GM18520 (cell line): ENCODE results near the gene CAPS.
"Not testable (repeated sequence)": the region's sequence is repeated elsewhere in the genome, so short reads cannot be mapped to it uniquely, and the experiment has no call there.

Source experiments
- ATAC-seq: cut with Tn5 transposase; IDR thresholded peaks from one replicate; pipeline ENCODE4 v1.9.1; 2021; ENCODE audit not compliant: unreplicated experiment

CAPS gene

DNA sequence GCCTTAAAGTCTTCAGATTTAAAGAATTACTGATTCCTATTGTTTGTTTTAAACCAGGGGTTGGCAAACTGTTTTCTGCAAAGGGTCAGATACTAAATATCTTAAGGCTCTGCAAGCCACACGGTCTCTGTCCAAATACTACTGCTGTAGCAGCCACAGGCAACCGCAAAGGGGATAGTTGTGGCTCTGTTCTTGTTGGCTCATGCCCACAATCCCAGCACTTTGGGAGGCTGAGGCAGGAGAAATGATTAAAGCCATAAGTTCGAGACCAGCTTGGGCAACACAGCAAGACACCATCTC is 41.5 kb downstream of the CAPS start:
- ATAC-seq = no peak

DNA sequence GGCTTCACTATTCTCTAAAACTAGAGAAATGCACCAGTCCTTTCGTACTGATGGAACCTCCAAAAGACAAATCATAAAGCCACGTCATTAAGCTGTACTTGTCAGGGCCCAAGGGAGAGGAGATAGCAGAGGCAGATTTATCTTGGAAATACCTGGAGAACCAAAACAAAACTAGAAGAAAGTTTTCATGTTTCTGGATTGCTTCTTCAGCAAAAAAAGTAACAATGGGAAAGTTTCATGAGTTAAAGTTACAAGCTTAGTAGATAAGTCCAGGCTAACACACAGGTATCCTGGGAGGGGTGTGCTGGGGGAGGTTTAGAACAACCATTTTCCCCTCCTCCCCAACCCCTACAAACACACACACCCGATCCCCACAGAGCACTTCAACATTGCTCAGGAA is 42.3 kb downstream of the CAPS start:
- no peak for ATAC-seq

DNA sequence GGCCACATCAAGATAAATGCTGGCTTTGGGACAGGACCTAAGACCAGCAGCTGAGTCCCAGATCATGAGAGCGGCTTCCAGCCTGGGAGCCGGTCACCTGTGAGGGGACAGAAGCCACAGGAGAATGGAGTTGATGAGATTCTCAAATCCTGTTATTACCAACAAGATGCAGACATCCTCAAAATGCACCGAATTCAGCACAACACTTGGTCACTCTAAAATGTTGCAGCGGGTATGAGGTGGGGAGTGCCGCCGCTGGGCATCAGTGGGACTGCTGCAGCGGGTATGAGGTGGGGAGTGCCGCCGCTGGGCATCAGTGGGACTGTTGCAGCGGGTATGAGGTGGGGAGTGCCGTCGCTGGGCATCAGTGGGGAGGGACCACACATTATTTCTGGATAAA is 42.7 kb downstream of the CAPS start:
- ATAC-seq = no peak

DNA sequence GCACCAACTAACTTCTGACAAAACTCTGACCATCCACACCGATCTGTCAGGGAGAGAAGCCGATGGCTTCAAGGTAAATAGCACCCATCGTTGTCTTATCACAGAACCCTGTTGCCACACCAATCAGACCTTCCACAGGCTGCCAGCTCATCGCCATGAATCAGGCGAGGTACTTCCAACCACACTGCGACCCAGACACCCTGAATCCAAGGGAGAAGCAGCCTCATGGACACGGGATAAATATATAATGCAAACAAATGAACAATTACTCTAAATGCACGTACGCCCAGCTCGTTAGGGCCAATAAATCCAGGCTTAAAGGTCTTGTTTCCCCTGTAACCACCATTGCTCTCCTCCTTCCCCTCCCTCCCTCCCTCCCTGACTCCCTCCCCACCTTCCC is 43.1 kb downstream of the CAPS start:
- no peak for ATAC-seq

DNA sequence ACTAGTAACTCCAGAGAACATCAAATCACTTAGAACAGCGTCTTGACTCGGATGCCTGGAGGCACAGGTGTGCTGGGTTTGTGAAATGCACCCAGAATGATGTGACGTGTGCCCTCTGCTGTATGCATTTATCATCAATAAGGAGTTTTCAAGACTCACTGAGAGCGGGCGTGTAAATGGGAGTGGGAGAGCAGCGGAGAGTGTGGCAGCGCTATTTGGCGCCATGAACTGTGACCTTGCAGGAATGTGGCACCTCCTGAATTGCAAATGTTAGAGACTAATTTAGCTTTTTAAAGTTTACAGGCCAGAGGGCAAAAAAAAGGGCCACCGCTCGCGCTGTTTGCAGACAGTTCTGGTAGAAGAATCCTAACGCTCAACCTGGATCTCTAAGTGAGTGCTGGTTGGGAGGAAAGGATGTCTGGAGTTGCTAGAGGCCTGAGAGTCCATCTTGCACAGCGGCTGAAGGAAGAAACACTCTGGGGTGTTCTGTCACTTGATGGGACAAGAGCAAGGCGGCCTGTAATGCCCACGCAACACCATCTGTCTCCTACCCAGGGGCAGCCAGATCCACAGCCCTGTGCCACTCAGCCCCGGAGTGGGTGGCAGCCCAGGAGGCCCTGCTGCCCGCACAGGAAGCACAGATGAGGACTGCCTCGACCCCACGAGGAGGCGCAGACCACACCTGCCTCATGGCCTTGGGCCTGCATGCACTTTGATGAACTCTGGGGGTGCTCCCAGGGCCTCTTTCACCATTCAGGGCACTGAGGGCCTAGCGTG is 44.2 kb downstream of the CAPS start:
- no peak for ATAC-seq

DNA sequence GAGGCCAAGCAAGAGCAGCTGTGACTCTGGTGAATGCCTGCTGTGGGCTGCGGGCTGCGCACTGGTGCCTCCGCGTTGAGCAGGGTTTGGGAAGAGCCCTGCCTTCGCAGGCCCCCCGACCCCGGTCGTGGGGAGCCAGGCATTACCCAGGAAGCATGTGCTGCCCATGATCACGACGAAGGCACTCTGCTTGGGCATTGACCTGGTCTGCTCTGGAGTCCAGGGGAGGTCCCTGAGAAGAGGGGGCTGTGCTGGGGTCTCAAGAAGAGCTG is 44.7 kb downstream of the CAPS start:
- no peak for ATAC-seq

DNA sequence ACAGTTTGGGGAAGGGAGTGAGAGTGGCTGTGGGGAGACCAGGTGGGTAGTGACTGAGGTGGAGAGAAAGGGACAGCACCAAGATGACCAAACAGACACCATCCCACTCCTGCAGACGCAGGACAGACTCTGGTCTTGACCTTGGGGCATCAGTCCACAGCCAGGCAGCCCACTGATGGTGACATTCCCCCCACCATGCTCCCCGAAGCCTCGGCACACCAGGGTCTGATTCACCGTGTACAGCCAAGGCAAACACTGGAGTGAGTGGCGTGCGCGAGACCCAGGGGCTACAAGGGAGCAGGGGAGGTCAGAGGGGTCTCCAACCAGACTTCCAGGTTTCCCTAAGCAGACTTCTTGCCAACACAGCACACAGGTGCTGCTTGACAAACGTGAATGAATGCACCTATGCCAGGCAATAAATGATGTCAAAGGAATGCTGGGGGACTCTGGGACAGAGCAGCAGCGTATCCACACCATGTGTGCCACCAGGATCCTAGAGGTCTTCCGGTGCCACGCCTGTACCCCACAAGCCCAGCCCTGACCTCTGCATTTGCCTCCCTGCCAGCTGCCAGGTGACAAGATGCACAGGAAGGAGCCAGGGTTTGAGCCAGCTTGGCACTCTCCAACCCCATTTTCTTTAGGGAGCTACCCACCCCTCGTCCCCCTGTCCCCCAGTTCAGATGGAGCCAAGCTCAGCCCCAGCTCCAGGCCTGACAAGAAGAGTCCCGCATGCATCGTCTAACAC is 45.4 kb downstream of the CAPS start:
- ATAC-seq = no peak

DNA sequence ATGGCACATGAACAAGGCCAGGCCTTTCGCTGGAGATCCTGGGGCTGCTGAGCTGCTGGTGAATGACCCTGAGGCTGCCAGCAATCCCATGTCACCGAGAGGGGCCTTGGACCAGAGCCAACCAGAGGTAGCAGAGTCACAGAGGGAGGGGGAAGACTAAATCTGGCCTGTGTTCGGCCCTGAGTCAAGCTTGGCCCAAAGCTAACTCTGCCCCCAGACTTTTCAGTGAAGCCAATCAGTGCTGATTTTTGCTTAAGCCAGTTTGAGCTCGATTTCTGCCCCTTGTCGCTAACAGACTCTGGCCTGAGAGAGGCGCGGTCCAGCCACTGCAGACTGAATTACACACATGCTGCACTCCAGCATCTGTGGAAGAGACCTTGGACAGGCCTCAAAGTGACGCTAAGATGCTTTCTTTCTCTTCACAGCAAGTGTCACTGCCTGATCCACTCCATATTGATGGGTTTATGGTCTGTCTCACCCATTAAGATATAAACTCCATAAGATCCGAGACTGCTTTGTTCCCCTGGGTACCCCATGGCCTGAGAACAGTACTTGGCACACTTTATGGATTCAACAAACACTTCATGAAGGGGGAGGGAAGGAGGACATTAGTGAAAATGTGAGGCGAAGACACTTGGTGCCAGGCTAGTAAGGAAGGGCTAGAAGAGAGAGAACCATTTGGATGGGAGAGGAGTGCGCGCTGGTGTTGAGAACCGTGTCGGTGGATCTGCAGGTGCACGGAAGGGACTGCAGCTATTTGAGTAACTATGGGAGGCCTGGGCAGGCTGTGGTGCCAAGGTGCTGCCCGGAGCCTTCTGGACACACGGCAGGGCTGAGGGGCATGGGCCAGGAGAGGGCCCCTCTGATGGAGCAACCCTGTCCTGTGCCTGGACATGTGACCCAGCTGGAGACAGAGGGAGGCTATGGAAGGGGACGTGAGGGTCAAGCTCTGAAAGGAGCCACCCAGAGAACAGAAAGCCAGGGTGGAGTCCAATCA is 46.2 kb downstream of the CAPS start:
- ATAC-seq = no peak

DNA sequence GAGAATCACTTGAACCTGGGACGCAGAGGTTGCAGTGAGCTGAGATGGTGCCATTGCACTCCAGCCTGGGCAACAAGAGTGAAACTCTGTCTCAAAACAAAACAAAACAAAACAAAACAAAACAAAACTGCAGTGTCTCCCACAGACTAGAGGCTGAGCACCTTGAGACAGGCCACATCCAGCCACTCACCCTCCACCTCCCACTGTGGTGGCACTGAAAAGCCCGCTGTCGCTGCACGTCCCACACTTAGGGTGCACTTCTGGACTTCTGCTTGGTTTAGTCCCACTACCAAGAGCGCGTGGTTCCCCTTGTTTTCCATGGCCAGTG is 47.6 kb downstream of the CAPS start:
- ATAC-seq = not testable (repeated sequence)

DNA sequence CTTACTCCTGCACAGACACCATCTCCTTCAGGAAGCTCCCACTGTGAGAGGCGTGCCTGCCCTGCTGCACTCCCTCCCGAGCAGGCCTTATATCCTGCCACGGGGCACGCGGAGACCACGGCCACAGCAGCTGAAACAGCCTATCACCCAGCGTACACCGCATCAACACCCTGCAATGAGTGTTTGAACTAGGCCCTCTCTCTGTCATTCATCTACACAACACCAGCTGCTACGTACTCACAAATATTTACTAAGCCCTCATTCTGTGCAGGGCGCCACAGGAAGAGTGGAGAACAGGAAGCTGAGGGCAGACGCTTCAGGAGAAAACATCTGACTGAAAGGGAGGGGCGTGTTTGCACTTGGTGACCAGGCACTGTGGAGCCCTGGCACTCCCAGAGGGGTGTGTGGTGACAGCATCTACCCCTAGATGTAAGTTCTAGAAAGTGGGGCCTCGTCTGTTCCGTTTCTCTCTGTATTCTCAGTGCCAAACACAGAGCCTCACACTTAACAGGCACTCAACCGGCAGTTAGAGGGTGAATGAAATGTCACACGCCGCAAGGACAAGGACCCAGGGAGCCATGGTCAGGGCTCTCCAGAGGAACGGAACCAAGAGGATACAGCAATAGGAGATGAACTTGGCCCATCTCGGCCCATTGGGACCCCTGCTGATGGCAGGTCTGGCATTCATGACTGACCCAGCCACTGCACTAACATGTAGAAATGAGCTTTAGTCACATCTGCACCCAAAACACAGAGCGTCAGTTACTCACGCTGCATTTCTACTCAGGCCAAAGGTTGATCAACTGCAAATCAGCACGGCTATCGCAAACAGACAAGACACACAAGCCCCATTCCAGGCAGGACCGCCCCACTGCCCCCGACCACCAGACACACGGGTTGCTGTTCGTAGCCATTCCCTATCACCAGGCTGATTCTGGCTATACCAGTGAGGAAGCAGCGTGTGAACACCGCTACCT is 48.2 kb downstream of the CAPS start:
- no peak for ATAC-seq

DNA sequence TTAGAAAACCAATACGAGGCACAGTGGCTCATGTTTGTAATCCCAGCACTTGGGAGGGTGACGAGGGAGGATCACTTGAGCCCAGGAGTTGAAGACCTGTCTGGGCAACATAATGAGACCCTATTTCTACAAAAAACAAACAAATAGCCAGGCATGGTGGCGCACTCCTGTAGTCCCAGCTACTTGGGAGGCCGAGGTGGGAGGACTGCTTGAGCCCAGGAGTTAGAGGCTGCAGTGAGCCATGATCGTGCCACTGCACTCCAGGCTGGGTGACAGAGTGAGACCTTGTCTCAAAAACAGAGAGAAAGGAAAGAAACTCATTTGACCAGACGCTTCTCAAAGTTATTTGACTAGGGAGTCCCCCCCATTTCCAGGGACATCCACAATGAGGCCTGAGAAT is 49.2 kb downstream of the CAPS start:
- ATAC-seq = not testable (repeated sequence)

DNA sequence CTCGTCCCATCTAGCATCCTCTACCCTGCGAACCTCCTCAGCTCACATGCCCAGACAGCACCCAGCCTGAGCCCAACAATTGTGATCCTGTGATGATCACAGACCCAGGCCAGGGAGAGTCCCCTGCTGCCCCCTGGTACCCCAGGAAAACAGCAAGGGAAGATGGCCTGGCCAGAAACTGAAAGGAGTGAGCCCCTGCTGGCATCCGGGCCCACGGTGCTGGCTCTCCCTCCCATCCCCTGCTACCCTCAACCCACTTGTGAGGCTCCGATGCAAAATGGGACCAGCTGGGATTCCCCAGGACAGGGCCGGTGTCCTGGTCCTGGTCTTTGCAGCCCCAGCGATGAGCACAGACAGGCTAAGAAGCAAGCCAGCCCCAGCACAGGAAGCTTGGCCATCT is 49.8 kb downstream of the CAPS start:
- no peak for ATAC-seq

DNA sequence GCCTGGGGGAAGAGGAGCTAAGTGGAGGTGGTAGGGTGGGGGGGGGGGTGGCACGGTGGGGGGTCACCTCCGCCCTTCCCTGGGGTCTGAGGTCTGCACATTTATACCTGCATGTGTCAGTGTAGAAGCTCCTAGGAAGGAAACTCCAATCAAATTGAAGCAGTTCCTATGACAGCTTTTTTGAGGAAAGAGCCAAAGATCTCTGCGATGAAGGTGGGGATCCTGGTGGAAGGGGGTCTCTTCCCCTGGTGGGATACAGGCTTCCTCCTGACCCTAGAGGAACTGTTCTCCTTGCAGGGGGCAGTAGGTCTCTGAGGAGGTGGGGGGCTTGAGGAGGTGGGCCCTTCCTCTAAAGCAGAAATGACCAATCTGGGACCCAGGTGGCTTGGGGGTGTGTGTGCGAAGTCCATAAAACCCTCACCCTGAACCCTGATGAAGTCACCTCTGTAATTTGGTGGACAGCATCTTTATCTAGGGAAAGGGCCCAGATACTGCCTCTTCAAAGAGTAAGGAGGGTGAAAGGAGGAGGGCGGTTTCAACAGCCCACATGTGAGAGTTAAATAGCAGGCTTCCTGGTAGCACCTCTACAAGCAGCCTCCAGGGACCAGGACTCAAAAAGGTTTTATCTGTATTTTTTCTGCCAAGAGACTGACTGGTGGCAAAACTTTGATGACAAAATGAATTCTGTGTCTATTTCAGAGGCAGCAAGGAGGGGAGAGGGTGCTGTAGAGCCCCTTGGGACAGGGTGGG is 50.9 kb downstream of the CAPS start:
- ATAC-seq = no peak
